Neural progenitor cell (in vitro differentiated cells): ENCODE results near the gene PTPN14. TPM values are rescaled to one million over a fixed set of nuclear protein-coding genes. Genes with fewer than 3 reads are reported as not detected.

ENCODE experiments used
- DNase-seq: peaks from one replicate; pipeline ENCODE4 v3.0.0-alpha.2; 2016; ENCODE audit warnings: low spot score
- H2AFZ ChIP-seq: fragments of 200-600 bp; sonication (generic); replicated peaks from 2 replicates; pipeline ENCODE4 v1.6.1; 2016; ENCODE audit warnings: antibody characterized with exemption
- H3F3A ChIP-seq: fragments of 200-600 bp; sonication (generic); 2 replicates; pipeline ENCODE4 v1.6.1; 2016; ENCODE audit warnings: antibody characterized with exemption, low read depth
- H3K27ac ChIP-seq: fragments of 200-600 bp; sonication (generic); 2 replicates; pipeline ENCODE4 v1.5.1; 2016; ENCODE audit warnings: mild to moderate bottlenecking
- H3K27me3 ChIP-seq: fragments of 200-600 bp; sonication (generic); 2 replicates; pipeline ENCODE4 v1.6.1; 2016; ENCODE audit warnings: mild to moderate bottlenecking, moderate library complexity
- H3K36me3 ChIP-seq: fragments of 200-600 bp; sonication (generic); 2 replicates; pipeline ENCODE4 v1.5.1; 2016
- H3K4me1 ChIP-seq: fragments of 200-600 bp; sonication (generic); 2 replicates; pipeline ENCODE4 v1.6.1; 2016; ENCODE audit warnings: mixed run types
- H3K4me2 ChIP-seq: fragments of 200-600 bp; sonication (generic); 2 replicates; pipeline ENCODE4 v1.6.1; 2016
- H3K4me3 ChIP-seq: fragments of 200-600 bp; sonication (generic); 2 replicates; pipeline ENCODE4 v1.5.1; 2016
- H3K79me2 ChIP-seq: fragments of 200-600 bp; sonication (generic); 2 replicates; pipeline ENCODE4 v1.6.1; 2016; ENCODE audit warnings: low read depth
- H3K9ac ChIP-seq: fragments of 200-600 bp; sonication (generic); 2 replicates; pipeline ENCODE4 v1.6.1; 2016
- H3K9me3 ChIP-seq: fragments of 200-600 bp; sonication (generic); 2 replicates; pipeline ENCODE4 v1.5.1; 2016; ENCODE audit warnings: low read depth
- H4K20me1 ChIP-seq: fragments of 200-600 bp; sonication (generic); 2 replicates; pipeline ENCODE4 v1.6.1; 2016; ENCODE audit warnings: low read depth
- H3K27ac Mint-ChIP-seq: 3 replicates; pipeline ENCODE4 v1.8.0; 2021; ENCODE audit warnings: mixed read lengths
- H3K27me3 Mint-ChIP-seq: 2 replicates; pipeline ENCODE4 v1.8.0; 2022; ENCODE audit warnings: low read depth, mild to moderate bottlenecking, inconsistent platforms, moderate library complexity, mixed read lengths; ENCODE audit not compliant: insufficient read depth
- H3K36me3 Mint-ChIP-seq: 3 replicates; pipeline ENCODE4 v1.8.0; 2021; ENCODE audit warnings: mixed read lengths
- H3K4me1 Mint-ChIP-seq: 3 replicates; pipeline ENCODE4 v1.8.0; 2021; ENCODE audit warnings: mixed read lengths
- H3K4me3 Mint-ChIP-seq: 3 replicates; pipeline ENCODE4 v1.8.0; 2021; ENCODE audit warnings: mild to moderate bottlenecking, moderate library complexity, mixed read lengths
- H3K9me3 Mint-ChIP-seq: 3 replicates; pipeline ENCODE4 v1.8.0; 2020; ENCODE audit warnings: mixed read lengths
- CTCF ChIP-seq: fragments of 200-600 bp; sonication (generic); IDR thresholded peaks from 2 replicates; pipeline ENCODE4 v1.5.1; 2017; ENCODE audit warnings: antibody characterized with exemption, mild to moderate bottlenecking
- EZH2 ChIP-seq: fragments of 200-600 bp; sonication (generic); IDR thresholded peaks from 2 replicates; pipeline ENCODE4 v1.6.1; 2017; ENCODE audit warnings: antibody characterized with exemption, mild to moderate bottlenecking, moderate library complexity
- EZH2phosphoT487 ChIP-seq: fragments of 200-600 bp; sonication (generic); IDR thresholded peaks from 2 replicates; pipeline ENCODE4 v1.6.1; 2017; ENCODE audit warnings: antibody characterized with exemption
- total RNA-seq: library from RNA; depleted of rRNA; stranded (reverse); fragments of >200 nt; gene quantifications from 2 replicates; pipeline ENCODE4 v1.2.3, GENCODE V29; 2015; ENCODE audit warnings: low replicate concordance

PTPN14 gene
- total RNA-seq, 1 donor from 2014 or later = 28.3 TPM

DNA sequence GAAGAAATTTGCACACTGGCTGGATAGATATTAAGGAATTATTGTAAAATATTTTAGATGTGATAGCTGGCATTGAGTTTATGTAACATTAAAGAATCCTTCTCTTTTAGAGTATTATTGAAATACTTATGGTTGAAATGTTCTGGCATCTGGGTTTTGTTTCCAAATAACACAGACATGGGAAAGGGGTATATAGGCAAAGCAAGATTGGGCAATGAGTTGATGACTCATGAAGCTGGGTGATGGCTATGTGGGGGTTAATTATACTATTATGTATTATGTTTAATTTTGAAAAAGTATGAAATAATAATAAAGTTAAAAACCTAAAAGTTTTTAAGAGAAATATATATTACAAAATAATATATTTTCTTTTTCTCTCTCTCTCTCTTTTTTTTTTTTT, 12.5 kb upstream of the PTPN14 start:
- no peaks in the 10 kb centered on the region for H4K20me1 ChIP-seq
- H3K27ac ChIP-seq = no peak overlapping the region
- Mint-ChIP-seq H3K9me3 (no peaks in the 10 kb centered on the region), H3K27me3 (no peaks in the 10 kb centered on the region), H3K4me3 (no peak overlapping the region), H3K27ac (no peak overlapping the region), H3K4me1 (no peaks in the 10 kb centered on the region), H3K36me3 (no peaks in the 10 kb centered on the region)
- H3K9me3 ChIP-seq = no peaks in the 10 kb centered on the region
- H3K4me2 ChIP-seq = no peak overlapping the region
- H3K79me2 ChIP-seq = no peaks in the 10 kb centered on the region
- H3K27me3 ChIP-seq = no peaks in the 10 kb centered on the region
- no peak for TF ChIP-seq CTCF
- no peak for TF ChIP-seq EZH2phosphoT487
- TF ChIP-seq EZH2 = no peak
- no peak overlapping the region for H3K9ac ChIP-seq
- no peaks in the 10 kb centered on the region for H3K4me1 ChIP-seq
- no peaks in the 10 kb centered on the region for H3F3A ChIP-seq
- H3K4me3 ChIP-seq = no peak overlapping the region
- no peak overlapping the region for H2AFZ ChIP-seq
- no peaks in the 10 kb centered on the region for H3K36me3 ChIP-seq
- DNase-seq = no peak

- H3K36me3 Mint-ChIP-seq = no peaks in the 10 kb centered on the region
- Histone ChIP-seq H3K36me3 (no peaks in the 10 kb centered on the region), H3F3A (peaks cover 9% of the 10 kb centered on the region), H3K4me3 (no peak overlapping the region), H3K4me2 (no peak overlapping the region), H3K9ac (no peak overlapping the region), H3K79me2 (no peaks in the 10 kb centered on the region), H3K4me1 (peaks cover 8% of the 10 kb centered on the region), H3K27me3 (no peaks in the 10 kb centered on the region), H2AFZ (no peak overlapping the region), H3K9me3 (no peaks in the 10 kb centered on the region), H4K20me1 (no peaks in the 10 kb centered on the region), H3K27ac (no peak overlapping the region)
- no peak for TF ChIP-seq EZH2phosphoT487
- TF ChIP-seq CTCF = no peak
- no peak for TF ChIP-seq EZH2
- no peaks in the 10 kb centered on the region for H3K9me3 Mint-ChIP-seq
- no peak overlapping the region for H3K27ac Mint-ChIP-seq
- no peak for DNase-seq
- no peak overlapping the region for H3K4me3 Mint-ChIP-seq
- H3K4me1 Mint-ChIP-seq = peaks cover 4% of the 10 kb centered on the region
- H3K27me3 Mint-ChIP-seq = peaks cover 2% of the 10 kb centered on the region
Measured at GRCh38 chr1:214557952-214558735, 6.7 kb upstream of the PTPN14 start.

GRCh38 chr1:214553142-214553710, 1.8 kb upstream of the PTPN14 start:
- TF ChIP-seq CTCF (no peak), EZH2 (no peak), EZH2phosphoT487 (no peak)
- H3K79me2 ChIP-seq = peaks cover 30% of the 10 kb centered on the region
- H4K20me1 ChIP-seq = peaks cover 21% of the 10 kb centered on the region
- peak overlapping the region; percentile 94 for H3K4me3 Mint-ChIP-seq
- peaks cover 3% of the 10 kb centered on the region for H3K9me3 Mint-ChIP-seq
- peaks cover 9% of the 10 kb centered on the region for H3K27me3 Mint-ChIP-seq
- no peak overlapping the region for H2AFZ ChIP-seq
- peaks cover 31% of the 10 kb centered on the region for H3K4me1 ChIP-seq
- no peak overlapping the region for H3K9ac ChIP-seq
- peaks cover 32% of the 10 kb centered on the region for H3K4me1 Mint-ChIP-seq
- peak overlapping the region; percentile 84 for H3K27ac Mint-ChIP-seq
- H3K36me3 Mint-ChIP-seq = no peaks in the 10 kb centered on the region
- H3K27ac ChIP-seq = peak overlapping the region; percentile 100
- peaks cover 39% of the 10 kb centered on the region for H3F3A ChIP-seq
- H3K27me3 ChIP-seq = no peaks in the 10 kb centered on the region
- no peak for DNase-seq
- no peaks in the 10 kb centered on the region for H3K36me3 ChIP-seq
- H3K4me3 ChIP-seq = no peak overlapping the region
- peak overlapping the region; percentile 91 for H3K4me2 ChIP-seq
- H3K9me3 ChIP-seq = no peaks in the 10 kb centered on the region
